Mesenchymal stem cell (in vitro differentiated cells and primary cell): ENCODE measurements around the gene ATG4C.

Experiments used
- DNase-seq: peaks from one replicate; pipeline ENCODE4 v3.0.0-alpha.2; 2013
- H2AFZ ChIP-seq: one replicate; pipeline ENCODE4 v1.6.1; 2013; ENCODE audit warnings: low read depth, mild to moderate bottlenecking, control low read depth, inconsistent platforms, low read length, moderate library complexity
- H2AK5ac ChIP-seq: 2 replicates; pipeline ENCODE4 v1.6.1; 2013; ENCODE audit warnings: low read length, moderate library complexity, mild to moderate bottlenecking, inconsistent platforms; ENCODE audit not compliant: severe bottlenecking
- H2BK120ac ChIP-seq: one replicate; pipeline ENCODE4 v1.6.1; 2013; ENCODE audit warnings: low read depth, mild to moderate bottlenecking, inconsistent platforms, low read length, moderate library complexity
- H2BK12ac ChIP-seq, 2 experiments: one replicate each; pipeline ENCODE4 v1.6.1; 2013; ENCODE audit warnings: inconsistent platforms in 2 of 2, low read length in 2 of 2, mild to moderate bottlenecking in 2 of 2, moderate library complexity in 2 of 2, control low read depth in 1 of 2
- H2BK15ac ChIP-seq: one replicate; pipeline ENCODE4 v1.6.1; 2013; ENCODE audit warnings: mild to moderate bottlenecking, low read depth, inconsistent platforms; ENCODE audit not compliant: poor library complexity, severe bottlenecking
- H2BK5ac ChIP-seq: 2 replicates; pipeline ENCODE4 v1.6.1; 2013; ENCODE audit warnings: low read depth, mild to moderate bottlenecking, low read length, control low read depth, inconsistent platforms; ENCODE audit not compliant: poor library complexity, severe bottlenecking
- H3K14ac ChIP-seq, 2 experiments: one replicate each; pipeline ENCODE4 v1.6.1; 2013; ENCODE audit warnings: inconsistent platforms in 2 of 2, low read length in 2 of 2, control low read depth in 1 of 2, mild to moderate bottlenecking in 1 of 2, moderate library complexity in 1 of 2
- H3K18ac ChIP-seq, 2 experiments: one replicate each; pipeline ENCODE4 v1.6.1; 2013; ENCODE audit warnings: inconsistent platforms in 2 of 2, low read length in 2 of 2, control low read depth in 1 of 2, low read depth in 1 of 2, mild to moderate bottlenecking in 1 of 2
- H3K23ac ChIP-seq, 2 experiments: one replicate each; pipeline ENCODE4 v1.6.1; 2013; ENCODE audit warnings: inconsistent platforms in 2 of 2, low read length in 2 of 2, mild to moderate bottlenecking in 2 of 2, moderate library complexity in 2 of 2, control low read depth in 1 of 2
- H3K27ac ChIP-seq: 2 replicates; pipeline ENCODE4 v1.5.1; 2013; ENCODE audit warnings: mild to moderate bottlenecking, moderate library complexity, low read length, control low read depth, inconsistent platforms; ENCODE audit not compliant: poor library complexity, severe bottlenecking
- H3K27me3 ChIP-seq, 2 experiments: 2 replicates each; pipeline versions ENCODE4 v1.6.1 to v1.7.0; 2013; ENCODE audit warnings: low read length in 2 of 2, mild to moderate bottlenecking in 2 of 2, moderate library complexity in 2 of 2, control low read depth in 1 of 2, inconsistent platforms in 1 of 2; ENCODE audit not compliant: control insufficient read depth in 1 of 2, insufficient read depth in 1 of 2
- H3K36me3 ChIP-seq, 2 experiments: 2 replicates each; pipeline versions ENCODE4 v1.6.1 to v1.7.0; 2013; ENCODE audit warnings: low read length in 2 of 2, control low read depth in 1 of 2, inconsistent platforms in 1 of 2, low read depth in 1 of 2, mild to moderate bottlenecking in 1 of 2; ENCODE audit not compliant: insufficient read depth in 2 of 2, control insufficient read depth in 1 of 2
- H3K4ac ChIP-seq, 2 experiments: one replicate each; pipeline ENCODE4 v1.6.1; 2013; ENCODE audit warnings: inconsistent platforms in 2 of 2, low read length in 2 of 2, mild to moderate bottlenecking in 2 of 2, moderate library complexity in 2 of 2, control low read depth in 1 of 2, low read depth in 1 of 2
- H3K4me1 ChIP-seq: 2 replicates; pipeline ENCODE4 v1.6.1; 2013; ENCODE audit warnings: low read depth, low read length, control low read depth; ENCODE audit not compliant: control insufficient read depth, insufficient read depth
- H3K4me2 ChIP-seq: 2 replicates; pipeline ENCODE4 v1.6.1; 2013; ENCODE audit warnings: low read length, mild to moderate bottlenecking, inconsistent platforms; ENCODE audit not compliant: poor library complexity, severe bottlenecking
- H3K4me3 ChIP-seq, 2 experiments: 2 replicates each; pipeline versions ENCODE4 v1.5.1 to v1.7.0; 2013; ENCODE audit warnings: low read length in 2 of 2, mild to moderate bottlenecking in 2 of 2, control low read depth in 1 of 2, low read depth in 1 of 2; ENCODE audit not compliant: insufficient read depth in 1 of 2
- H3K79me1 ChIP-seq: replicated peaks from 2 replicates; pipeline ENCODE4 v1.6.1; 2013; ENCODE audit warnings: mild to moderate bottlenecking, control low read depth, low read length, inconsistent platforms; ENCODE audit not compliant: poor library complexity, severe bottlenecking
- H3K9ac ChIP-seq: 2 replicates; pipeline ENCODE4 v1.7.0; 2013; ENCODE audit warnings: mild to moderate bottlenecking, low read length, moderate library complexity
- H3K9me3 ChIP-seq: 2 replicates; pipeline ENCODE4 v1.7.0; 2013; ENCODE audit warnings: mild to moderate bottlenecking, low read length; ENCODE audit not compliant: control insufficient read depth
- H4K8ac ChIP-seq: one replicate; pipeline ENCODE4 v1.6.1; 2013; ENCODE audit warnings: inconsistent platforms, mild to moderate bottlenecking, low read length, moderate library complexity
- H4K91ac ChIP-seq: one replicate; pipeline ENCODE4 v1.6.1; 2013; ENCODE audit warnings: mild to moderate bottlenecking, low read length, inconsistent platforms
- WGBS: methylation state at CpG from one replicate; pipeline ENCODE4 v1.1.7; 2013; ENCODE audit warnings: mixed read lengths; 5-methylcytosine and 5-hydroxymethylcytosine counted together

Gene ATG4C

DNA sequence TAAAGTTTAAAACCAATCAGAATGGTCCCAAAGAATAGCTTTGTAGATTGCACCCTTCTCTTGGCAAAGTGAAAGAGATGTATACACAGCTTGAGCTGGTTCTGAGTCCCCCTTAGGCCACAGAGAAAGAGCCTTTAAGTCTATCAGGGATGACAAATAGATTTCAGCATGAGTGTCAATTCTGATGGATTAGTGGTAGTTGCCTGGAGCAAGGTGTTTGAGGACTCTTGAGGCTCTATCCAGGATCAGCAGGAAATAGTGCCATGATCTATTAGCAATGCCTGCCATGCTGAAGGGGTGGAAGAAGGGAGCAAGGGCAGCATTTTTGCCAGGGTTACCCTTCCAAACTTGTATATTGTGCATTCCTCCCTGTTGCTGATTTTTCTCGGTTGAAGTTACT lies 116.6 kb downstream of the ATG4C start:
- Histone ChIP-seq H3K27ac (no peak overlapping the region), H3K9me3 (no peaks in the 10 kb centered on the region), H3K36me3 (no peaks in the 10 kb centered on the region), H3K79me1 (no peaks in the 10 kb centered on the region), H4K91ac (no peak overlapping the region), H3K14ac (no peak overlapping the region), H3K23ac (no peak overlapping the region), H2BK120ac (no peak overlapping the region), H3K4me1 (peaks cover 1% of the 10 kb centered on the region), H2BK15ac (no peak overlapping the region), H3K27me3 (peaks cover 0 to 6% of the 10 kb centered on the region in 2 experiments), H3K4ac (no peak overlapping the region), H4K8ac (no peak overlapping the region), H2BK12ac (no peak overlapping the region), H3K4me3 (no peak overlapping the region), H3K18ac (no peak overlapping the region), H3K9ac (no peak overlapping the region), H3K4me2 (no peak overlapping the region), H2BK5ac (no peak overlapping the region), H2AK5ac (no peak overlapping the region), H2AFZ (no peak overlapping the region)
- DNase-seq: no peak
- WGBS: 100% methylated on average over 1 of the region's 1 CpG

- Histone ChIP-seq H4K91ac (no peak overlapping the region), H3K18ac (no peak overlapping the region)
Observed at GRCh38 chr1:62901650-62902049, 117.7 kb downstream of the ATG4C start.

GRCh38 chr1:62903522-62903921 lies 119.6 kb downstream of the ATG4C start:
- no peak overlapping the region for H4K8ac ChIP-seq
- H2AFZ ChIP-seq: no peak overlapping the region
- H3K4me3 ChIP-seq: no peak overlapping the region
- no peaks in the 10 kb centered on the region for H3K36me3 ChIP-seq
- H4K91ac ChIP-seq: no peak overlapping the region
- H3K27ac ChIP-seq: no peak overlapping the region
- no peaks in the 10 kb centered on the region for H3K79me1 ChIP-seq
- H3K9me3 ChIP-seq: no peaks in the 10 kb centered on the region
- no peak overlapping the region for H2BK15ac ChIP-seq
- H2AK5ac ChIP-seq: no peak overlapping the region
- H2BK120ac ChIP-seq: no peak overlapping the region
- 70% methylated on average over 8 of the region's 12 CpGs for WGBS
- H3K9ac ChIP-seq: no peak overlapping the region
- no peak overlapping the region for H3K4ac ChIP-seq
- DNase-seq: no peak
- H3K14ac ChIP-seq: no peak overlapping the region
- no peaks in the 10 kb centered on the region for H3K27me3 ChIP-seq
- H3K4me1 ChIP-seq: peaks cover 2% of the 10 kb centered on the region
- no peak overlapping the region for H3K4me2 ChIP-seq
- no peak overlapping the region for H3K23ac ChIP-seq
- no peak overlapping the region for H3K18ac ChIP-seq
- no peak overlapping the region for H2BK5ac ChIP-seq
- no peak overlapping the region for H2BK12ac ChIP-seq

More at GRCh38 chr1:62901650-62902049, 117.7 kb downstream of the ATG4C start:
- Histone ChIP-seq H3K79me1 (no peaks in the 10 kb centered on the region), H3K4me3 (no peak overlapping the region), H3K27me3 (peaks cover 0 to 6% of the 10 kb centered on the region in 2 experiments), H3K9ac (no peak overlapping the region), H3K23ac (no peak overlapping the region), H2BK120ac (no peak overlapping the region), H3K14ac (no peak overlapping the region), H3K4me2 (no peak overlapping the region), H3K36me3 (no peaks in the 10 kb centered on the region), H3K9me3 (no peaks in the 10 kb centered on the region), H2BK5ac (no peak overlapping the region), H2AFZ (no peak overlapping the region), H3K4me1 (peaks cover 2% of the 10 kb centered on the region), H3K27ac (no peak overlapping the region), H2BK15ac (no peak overlapping the region), H3K4ac (no peak overlapping the region), H2AK5ac (no peak overlapping the region), H4K8ac (no peak overlapping the region), H2BK12ac (no peak overlapping the region)
- no peak for DNase-seq
- no CpG with 5 or more reads among the region's 1 CpG for WGBS

DNA sequence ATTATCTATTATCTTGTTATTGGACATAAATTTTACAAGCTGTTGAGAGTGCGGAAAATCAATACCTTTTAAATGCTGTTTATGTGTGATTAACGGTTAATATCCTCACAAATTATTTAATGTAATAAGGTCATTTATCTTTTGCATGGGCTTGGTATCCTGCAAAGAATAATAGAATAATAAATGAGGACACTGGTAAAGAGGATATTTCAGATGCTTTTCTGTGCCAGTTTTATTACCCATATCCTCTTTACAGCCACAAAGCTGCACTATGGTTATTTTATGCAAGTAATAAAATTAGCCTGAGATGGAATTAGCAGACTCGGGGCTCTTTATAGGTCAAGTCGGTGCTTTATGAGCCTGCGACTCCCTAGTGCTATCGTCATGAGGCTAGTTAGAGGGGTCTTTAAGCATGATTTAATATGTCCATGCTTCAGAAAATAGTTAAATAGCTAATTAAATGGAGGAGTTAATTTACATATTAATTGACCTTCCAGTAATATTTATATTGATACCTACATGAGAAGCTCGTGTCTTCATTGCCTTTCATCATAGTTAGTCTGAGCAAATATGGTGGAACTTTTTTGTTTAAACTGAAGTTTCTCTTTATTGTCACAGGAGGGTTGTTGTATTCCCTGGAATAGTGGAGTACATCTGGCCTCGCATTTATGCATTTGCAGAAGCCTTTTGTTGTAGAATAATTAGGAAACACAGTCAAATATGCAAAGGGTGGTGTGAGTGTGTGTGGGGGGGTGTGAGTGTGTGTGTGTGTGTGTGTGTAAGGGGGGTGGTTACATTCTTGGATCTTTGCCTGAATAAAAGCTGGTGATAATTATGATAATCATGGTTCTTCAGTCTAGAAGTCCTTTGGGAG lies 120.3 kb downstream of the ATG4C start:
- WGBS: 74% methylated on average over 6 of the region's 8 CpGs
- no peak overlapping the region for H3K4ac ChIP-seq
- H3K36me3 ChIP-seq: no peaks in the 10 kb centered on the region
- H2AFZ ChIP-seq: no peak overlapping the region
- no peak overlapping the region for H3K27ac ChIP-seq
- H4K91ac ChIP-seq: no peak overlapping the region
- H2AK5ac ChIP-seq: no peak overlapping the region
- H3K79me1 ChIP-seq: no peaks in the 10 kb centered on the region
- H3K9me3 ChIP-seq: no peaks in the 10 kb centered on the region
- H3K18ac ChIP-seq: no peak overlapping the region
- H3K23ac ChIP-seq: no peak overlapping the region
- no peak overlapping the region for H2BK5ac ChIP-seq
- DNase-seq: no peak
- no peak overlapping the region for H2BK12ac ChIP-seq
- no peak overlapping the region for H3K9ac ChIP-seq
- H3K14ac ChIP-seq: no peak overlapping the region
- H2BK120ac ChIP-seq: no peak overlapping the region
- no peak overlapping the region for H3K4me2 ChIP-seq
- peaks cover 2% of the 10 kb centered on the region for H3K4me1 ChIP-seq
- no peak overlapping the region for H3K4me3 ChIP-seq
- H3K27me3 ChIP-seq: no peaks in the 10 kb centered on the region
- H2BK15ac ChIP-seq: no peak overlapping the region
- no peak overlapping the region for H4K8ac ChIP-seq
